ENCODE data around the gene ZC3H6.

The ZC3H6 gene
- total RNA-seq: 4.4 to 26.5 (median 16.5) reads per million in 17 experiments

GRCh38 chr2:112275311-112275886 lies at the start of gene ZC3H6:
TSS of gene ZC3H6 (plus strand) at chr2:112275597. CDS start at chr2:112275995, 398 bp downstream.
- peak; percentile 99 to 100 (median 99) for DNase-seq

GRCh38 chr2:112229348-112229747 lies 46.0 kb upstream of the ZC3H6 start:
- no peak for DNase-seq

- no peak for DNase-seq
Measured at GRCh38 chr2:112230371-112230770, 45.0 kb upstream of the ZC3H6 start.

DNA sequence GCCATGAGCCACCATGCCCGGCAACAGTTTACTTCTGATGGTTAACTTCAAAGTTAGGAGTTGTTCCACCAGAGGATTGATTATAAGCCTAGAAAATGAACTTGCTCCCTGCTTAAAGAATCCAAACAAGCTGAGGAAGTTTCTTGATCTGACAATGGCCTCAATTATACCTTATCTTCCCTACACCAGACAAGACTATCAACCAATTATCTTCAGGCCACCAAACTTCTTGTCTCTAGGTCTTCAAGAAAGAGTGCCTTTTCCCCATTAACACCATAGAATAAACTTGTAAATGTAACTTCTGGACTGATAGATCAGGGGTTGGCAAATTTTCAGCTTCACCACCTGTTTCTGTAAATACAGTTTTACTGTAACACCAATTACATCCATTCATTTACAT lies 35.5 kb upstream of the ZC3H6 start:
- no peak for DNase-seq

- no peak for DNase-seq
Measured at GRCh38 chr2:112242384-112242783, 33.0 kb upstream of the ZC3H6 start.

GRCh38 chr2:112243233-112243632 lies 32.2 kb upstream of the ZC3H6 start:
- DNase-seq: no peak

- no peak for DNase-seq
Measured at GRCh38 chr2:112244854-112245253, 30.5 kb upstream of the ZC3H6 start.

GRCh38 chr2:112251271-112251670 lies 24.1 kb upstream of the ZC3H6 start:
- peak in 2 of 4 experiments; percentile 2 to 27 for DNase-seq

- DNase-seq: peak in 3 of 4 experiments; percentile 2 to 55 (median 51)
Measured at GRCh38 chr2:112253261-112253815, 22.1 kb upstream of the ZC3H6 start.

DNA sequence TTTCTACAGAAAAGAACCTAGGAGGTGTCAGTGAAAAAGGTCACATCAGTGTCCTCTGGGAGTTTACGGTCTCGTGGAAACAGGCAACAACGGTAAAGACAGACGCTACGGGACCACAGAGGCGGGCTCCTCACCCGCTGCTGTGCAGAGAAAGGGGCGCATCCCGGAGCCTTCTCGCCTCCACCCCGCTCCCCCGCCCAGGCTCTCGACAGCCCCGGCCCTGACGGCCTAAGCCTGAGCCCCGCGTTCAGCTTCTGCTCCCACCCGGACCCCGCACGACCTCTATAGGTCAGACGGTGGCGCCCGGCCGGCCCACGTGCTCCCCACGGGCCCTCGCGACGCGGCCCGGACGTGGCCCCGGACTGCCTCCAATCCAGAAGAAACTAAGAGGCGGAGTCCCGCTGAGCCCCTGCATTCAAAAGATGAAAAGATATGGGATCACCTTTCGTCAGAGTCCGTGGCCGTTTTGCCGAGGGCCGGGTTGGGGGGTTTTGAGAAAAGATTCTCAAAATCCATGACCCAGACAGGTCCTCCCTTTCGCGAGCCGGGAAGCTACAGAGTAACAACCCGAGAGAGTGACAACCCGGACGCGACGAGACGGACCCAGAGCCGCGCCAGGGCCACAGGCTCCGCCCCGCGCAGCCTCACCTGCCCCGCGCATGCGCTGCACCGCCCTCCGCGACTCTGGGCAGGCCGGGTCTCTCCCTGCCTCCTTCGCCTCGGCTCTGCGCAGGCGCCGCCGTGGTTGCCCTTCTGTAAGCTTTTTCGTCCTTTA lies 20.7 kb upstream of the ZC3H6 start, which contains the start of gene ZC3H8:
TSS of gene ZC3H8 (minus strand) at position 577 of the 775 bp plus-strand sequence. CDS start at position 516, 61 bp downstream.
- DNase-seq: peak; percentile 94 to 98 (median 96)

DNA sequence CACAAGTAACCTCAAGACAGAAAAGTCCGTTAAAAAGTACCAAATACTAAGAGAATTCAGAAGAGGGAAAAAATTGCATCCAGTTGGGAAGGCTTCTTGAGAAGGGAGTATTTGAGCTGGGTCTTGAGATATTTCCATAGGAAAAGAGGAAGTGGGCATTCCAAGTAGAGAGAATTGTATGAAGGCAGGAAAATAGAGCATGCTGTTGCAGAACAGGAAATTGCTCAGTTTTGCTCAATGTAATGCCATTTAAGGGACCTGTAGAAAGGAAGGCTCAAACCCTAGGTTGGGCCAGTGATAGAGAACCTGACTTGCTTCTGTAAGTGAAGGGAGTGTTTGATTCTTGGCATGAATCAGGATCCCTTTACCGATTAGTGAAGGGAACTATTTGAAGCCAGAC lies 19.5 kb upstream of the ZC3H6 start:
- peak; percentile 60 to 83 (median 74) for DNase-seq

DNA sequence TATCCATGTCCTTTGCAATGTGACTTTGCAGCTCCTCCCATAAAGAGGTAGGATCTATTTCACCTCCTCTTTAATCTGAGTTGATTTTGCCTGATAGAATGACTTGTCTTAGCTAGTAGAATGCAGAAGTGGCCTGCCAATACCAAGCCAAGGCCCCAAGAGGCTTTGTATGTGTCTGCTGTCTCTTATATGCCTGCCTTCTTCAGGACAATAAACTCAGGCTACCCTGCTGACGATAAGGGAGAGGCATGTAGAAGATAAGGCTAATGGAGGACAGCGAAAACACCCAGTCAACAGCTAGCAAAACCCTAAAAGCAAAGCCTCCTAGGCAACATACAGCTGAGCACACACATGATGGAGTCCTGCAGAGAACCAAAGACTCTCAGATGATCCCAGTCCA lies 18.7 kb upstream of the ZC3H6 start:
- peak in 3 of 4 experiments; percentile 17 to 33 (median 31) for DNase-seq

DNA sequence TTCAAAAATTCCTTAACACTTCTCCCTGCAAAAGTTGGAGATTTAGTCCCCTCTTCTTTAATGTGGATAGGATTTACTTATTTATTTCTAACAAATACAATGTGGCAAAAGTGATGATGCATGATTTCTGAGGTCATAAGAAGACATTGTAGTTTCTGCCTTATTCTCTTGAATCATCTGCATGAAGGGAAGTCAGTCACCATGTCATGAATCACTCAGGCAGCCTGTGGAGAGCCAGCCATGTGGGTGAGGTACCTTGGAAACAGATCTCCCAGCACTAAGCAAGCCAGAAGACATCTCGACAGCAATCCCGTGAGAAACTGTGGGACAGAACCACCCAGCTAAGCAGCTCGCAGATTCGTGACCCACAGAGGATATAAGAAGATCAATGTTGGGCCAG lies 17.8 kb upstream of the ZC3H6 start:
- DNase-seq: peak; percentile 76 to 93 (median 88)

DNA sequence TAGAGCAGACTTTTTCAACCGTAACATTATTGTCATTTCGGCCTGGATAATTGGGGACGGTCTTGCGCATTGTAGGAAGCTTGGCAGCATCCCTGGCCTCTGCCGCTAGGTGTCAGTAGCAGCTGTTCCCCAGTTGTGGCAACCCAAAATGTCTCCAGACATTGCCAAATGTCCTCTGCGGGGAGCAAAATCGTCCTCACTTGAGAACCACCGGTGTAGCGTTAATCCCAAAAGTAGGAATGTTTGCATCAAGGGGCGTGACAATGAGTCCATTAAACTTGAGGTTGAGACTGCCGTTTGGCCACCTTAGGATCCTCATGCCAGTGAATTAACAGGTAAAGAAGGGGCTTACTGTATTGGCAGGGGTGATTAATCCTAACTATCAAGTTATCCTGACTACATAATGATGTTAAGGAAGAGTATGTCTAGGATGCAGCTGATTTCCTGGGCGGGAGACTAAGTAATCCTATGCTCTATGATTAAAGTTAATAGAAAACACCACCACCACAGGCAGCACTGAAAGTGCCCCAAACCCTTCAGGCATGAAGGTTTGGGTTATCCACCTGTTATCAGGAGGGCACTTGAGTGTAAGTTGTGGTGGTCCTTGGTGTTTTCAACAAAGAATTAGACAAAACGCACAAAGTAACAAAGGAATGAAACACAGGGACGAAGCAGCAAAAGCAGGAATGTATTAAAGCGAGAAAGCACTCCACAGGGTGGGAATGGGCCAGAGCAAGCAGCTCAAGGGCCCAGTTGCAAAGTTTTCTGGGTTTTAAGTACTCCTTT lies 15.7 kb upstream of the ZC3H6 start:
- DNase-seq: peak; percentile 87 to 93 (median 90)

DNA sequence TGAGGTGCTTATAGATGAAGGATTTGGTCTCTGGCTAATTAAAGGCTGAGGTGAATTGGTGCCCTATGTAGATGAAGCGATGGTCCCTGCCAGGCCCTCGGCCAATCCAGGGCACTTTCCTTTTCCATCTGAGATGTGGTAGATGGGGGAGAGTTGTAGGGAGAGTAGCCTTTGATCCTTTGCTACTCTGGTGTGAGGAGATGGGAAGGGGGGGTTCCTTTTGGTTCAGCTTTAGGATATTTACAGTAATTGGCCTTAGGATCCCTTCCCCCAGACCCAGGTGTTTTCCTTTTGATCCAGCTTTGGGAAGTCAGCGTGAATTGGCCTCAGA lies 15.1 kb upstream of the ZC3H6 start:
- DNase-seq: no peak

- DNase-seq: no peak
Measured at GRCh38 chr2:112262876-112263275, 12.5 kb upstream of the ZC3H6 start.

GRCh38 chr2:112268547-112268946 lies 6.8 kb upstream of the ZC3H6 start:
- DNase-seq: no peak

DNA sequence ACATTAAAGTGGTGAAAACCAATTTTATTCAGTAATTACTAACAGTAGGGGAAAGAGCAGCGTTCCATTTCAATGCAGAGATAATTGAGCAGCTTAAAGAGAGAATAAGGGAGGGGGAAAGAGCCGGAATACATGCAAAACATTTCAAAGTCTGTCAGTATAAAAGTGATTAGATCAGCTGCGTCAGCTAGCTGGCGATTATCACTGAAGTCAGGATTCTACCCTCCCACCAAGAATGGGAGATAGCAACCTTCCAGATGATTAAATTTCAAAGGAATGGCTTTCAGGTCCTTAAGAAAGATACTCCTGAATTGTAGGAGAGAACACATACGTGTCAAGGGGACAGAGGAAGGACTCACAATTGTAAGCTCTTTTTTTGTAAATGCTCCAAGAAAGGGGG lies 2.7 kb upstream of the ZC3H6 start:
- DNase-seq: no peak

DNA sequence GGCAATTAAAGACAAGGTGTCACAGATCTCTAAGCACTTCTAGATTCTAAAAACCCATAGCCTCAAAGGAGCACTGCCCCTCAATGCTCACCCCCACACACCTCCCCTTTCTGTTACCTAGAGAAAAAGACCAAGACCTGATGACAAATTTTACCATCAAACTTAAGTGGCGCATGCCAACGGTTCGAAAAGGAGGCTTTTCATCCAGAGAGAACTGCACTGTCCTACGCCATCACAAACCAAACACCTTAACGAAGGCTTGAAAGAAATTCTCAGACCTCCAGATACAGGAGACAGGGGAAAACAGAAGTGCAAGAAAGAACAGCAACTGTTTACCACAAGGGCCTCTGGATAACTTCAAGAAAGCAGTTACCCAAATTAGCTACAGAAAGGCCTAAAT lies 2.0 kb upstream of the ZC3H6 start:
- no peak for DNase-seq

DNA sequence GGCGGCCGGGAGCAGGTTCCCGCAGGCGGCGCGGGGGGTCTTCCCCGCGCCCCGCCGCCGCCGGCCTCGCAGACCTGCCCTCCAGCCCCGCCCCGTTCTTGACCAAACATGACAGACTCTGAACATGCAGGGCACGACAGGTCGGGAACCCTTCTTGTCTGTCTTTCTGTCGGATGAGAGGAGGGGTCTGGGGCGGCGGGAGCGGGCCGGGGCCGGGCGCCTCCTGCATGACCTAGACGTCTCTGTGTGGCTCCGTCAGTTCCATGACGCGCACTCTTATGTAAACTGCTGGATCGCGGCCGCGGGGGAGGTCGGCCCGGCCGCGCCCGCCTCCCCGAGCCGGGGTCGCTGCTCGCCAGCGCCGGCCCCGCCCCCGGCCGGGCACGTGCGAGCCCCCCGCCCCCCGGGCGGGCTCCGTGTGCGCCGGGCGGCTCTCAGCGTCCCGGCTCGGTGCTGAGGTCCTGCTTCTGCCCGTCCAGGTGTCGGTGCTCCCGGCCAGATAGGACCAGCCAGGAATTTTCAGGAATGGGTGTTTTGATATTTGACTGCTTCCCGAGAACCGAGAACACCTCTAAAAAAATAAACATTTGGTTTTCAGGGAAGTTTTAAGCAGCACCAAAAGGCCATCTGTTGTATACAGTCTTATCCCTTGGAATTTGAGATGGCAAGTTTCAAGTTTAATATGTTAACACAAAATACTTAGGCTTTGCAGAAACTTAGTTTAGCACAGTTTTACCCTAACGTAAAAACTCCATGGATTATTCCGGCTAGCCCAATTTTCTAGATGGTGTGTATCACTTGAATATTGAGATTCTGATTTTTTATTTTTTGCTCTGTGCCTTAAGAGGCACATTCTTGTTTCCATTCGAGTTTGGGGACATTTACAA lies 733 bp downstream of the ZC3H6 start:
- peak; percentile 86 to 93 (median 92) for DNase-seq

DNA sequence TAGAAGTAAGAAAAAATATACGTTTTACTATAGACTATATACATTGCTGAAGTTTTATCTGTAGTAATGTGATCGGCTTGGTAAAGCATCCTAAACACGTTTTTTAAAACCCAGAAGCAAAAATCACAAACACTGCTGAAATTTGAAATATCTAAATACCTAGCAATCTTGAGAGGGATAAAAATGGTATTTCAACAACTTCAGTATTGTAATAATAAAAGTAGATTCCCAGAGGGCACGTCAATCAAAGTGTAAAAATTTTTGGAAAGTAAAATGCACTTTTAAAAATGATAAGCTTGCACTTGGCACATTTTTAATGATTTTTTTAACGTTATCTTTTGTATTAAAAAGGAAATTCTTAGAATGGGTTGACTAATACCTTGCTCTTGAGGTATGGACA lies 1.6 kb downstream of the ZC3H6 start:
- DNase-seq: no peak

Data from suppressor macrophage (primary cell).